Stimulated activated CD4-positive, alpha-beta T cell treated with anti-CD3 and anti-CD28 coated beads, Interleukin-12 subunit alpha, Interleukin-12 subunit beta, amount 100 ng/mL, for 24 hours (primary cell): Measurements from ENCODE around the gene BHMT2.
A peak's percentile ranks its signal among the peaks of the same experiment; 100 is the strongest.

Experiments
- DNase-seq, 2 experiments: peaks; one replicate each; pipeline ENCODE4 v3.0.0-alpha.2; 2020; ENCODE audit warnings: low read depth in 2 of 2

BHMT2 gene

DNA sequence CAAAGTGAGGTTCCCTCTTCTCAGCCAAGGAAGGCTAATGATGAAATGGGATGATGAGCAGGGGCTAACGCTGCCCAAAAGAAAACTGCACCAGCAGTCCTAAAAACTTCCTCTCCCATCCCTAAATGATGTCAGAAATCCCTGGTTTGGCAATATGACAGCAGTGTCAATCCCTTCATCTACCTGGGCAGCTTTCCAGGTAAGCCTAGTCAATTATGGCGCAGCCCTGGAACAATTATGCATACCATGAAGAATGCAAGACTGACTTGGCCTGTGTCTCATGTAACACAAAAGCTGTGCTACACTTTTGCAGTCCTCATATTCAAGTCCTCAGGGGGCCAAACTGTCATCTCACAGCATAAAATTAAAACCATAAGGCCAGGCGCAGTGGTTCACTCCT, 7.1 kb upstream of the BHMT2 start:
- no peak for DNase-seq

DNA sequence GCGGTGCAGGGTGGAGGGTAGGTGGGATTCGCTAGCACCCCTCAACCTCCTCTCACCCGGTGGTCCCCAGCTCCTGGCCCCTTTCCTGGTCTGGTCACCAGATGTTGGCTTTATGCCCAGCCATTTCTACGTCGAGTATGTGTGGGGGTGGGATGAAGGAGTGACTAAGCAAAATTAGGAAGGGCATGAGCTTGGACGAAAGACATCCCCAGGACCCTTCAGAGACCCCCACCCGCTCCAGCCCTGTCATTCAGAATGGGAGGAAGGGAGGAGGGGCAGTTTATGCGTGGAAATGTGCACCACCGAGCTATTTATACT, 742 bp downstream of the BHMT2 start:
- DNase-seq, result no peak

DNA sequence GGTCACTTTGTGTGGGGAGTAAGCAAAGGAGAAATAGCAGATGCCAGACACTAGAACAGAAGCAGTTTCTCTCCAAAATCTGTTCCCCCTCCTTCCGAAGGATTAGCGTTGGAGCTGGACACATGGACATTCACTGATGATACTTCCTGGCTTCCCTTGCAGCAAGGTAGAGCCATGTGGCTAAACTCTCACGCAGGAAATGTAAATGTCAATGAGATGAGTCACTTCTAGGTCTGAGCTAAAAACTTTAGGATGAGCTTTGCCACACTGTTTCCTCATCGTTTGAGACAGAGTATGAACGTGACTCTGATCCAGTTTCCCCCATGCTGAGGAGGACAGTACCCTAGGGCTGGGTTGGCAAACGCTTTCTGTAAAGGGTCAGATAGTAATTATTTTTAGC, 5.1 kb downstream of the BHMT2 start:
- DNase-seq, result no peak

DNA sequence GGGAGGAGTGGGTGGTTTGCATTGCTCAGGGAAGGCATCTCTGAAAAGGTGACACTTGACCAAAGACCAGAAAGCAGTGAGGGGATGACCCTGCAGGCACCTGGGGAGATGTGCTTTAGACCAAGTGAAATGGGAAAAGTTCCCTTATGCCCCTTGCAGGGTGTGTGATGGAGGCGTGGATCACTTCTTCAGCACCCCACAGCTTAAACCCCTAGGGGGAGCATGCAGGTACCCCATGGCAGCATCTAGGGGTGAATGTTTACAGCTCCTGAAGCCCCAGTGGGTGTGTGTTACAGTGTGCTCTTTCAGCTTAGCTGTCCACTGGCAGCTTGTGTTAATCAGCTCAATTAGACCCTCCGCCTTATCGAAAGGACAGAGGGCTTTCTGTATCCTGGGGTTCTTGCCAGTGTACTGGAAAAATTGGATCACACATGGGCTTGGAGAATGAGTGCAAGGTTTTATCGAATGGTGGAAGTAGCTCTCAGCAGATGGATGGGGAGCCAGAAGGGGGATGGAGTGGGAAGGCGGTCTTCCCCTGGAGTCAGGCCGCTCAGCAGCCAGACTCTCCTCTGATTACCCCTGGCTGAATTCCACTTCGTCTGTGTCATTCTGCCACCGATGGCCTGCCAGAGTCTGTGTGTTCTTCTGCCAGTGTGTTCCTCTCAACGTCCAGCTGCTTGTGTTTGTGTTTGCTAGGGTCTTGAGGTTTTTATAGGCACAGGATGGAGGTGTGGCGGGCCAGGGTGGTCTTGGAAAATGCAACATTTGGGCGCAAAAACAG, 6.3 kb downstream of the BHMT2 start:
- no peak for DNase-seq

DNA sequence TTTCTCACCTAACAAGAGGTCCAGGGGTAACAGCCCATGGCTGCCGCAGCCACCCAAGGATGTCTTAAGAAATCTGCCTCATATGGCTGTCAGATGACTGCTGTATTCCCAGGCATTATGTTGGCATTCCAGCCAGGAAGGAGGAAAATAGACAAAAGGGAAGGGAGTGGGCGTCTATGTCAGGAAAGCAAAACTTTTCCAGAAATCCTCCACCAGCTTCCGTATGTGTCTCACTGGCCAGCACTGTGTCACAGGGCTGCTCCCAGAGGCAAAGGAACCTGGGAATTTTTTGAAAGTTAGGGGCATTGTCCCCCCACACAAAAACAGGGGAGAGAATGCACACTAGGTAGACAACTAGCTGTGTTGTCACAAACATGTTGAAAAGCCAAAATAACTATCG, 7.3 kb downstream of the BHMT2 start:
- DNase-seq, result no peak

DNA sequence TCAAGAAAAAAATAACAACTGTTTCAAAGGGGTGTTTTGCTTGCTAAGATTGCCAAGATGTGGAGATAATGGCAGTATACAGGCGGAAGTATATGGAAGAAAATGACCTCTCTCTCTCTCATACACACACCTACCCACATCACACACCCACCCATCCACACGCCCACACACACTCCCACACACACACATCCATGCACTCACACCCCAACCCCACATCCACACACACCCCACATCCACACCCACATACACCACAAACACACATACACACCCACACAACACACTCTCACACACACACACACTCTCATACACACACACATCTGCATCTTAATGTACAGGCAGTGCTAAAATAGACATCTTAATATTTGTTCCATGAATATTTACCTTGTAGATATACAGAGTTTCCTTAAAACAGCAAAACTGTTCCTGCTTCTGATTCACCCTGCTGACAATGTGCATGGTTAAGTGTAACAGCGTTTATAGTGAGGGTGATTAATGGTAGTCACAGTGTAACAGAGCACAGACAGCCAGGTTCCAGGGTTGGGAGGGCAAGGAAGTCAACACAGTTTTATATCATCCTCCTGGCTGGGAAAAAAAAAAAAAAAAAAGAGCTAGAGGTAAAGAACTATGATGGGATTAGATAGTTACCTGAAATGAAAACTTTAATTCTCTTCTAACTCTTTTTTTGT, 8.3 kb downstream of the BHMT2 start:
- no peak for DNase-seq

DNA sequence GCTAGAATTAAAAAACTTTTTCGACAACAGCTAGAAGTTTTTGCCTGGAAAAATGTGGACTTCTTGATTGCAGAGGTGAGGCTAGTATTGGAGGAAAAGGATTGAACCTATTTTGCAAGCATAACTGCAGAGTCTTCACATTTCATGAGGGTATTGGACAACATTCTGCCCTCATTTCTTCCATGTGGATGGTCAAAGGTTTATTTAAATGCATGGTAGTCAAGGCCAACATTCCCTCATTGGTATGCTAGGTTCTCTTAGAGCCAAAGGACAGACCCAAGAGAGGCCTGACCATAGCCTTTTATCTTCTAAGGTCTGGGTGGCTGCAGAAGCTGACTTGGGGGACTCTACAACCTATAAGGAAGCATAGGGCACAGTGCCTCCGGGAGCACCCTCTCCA, 11.2 kb downstream of the BHMT2 start:
- no peak for DNase-seq

DNA sequence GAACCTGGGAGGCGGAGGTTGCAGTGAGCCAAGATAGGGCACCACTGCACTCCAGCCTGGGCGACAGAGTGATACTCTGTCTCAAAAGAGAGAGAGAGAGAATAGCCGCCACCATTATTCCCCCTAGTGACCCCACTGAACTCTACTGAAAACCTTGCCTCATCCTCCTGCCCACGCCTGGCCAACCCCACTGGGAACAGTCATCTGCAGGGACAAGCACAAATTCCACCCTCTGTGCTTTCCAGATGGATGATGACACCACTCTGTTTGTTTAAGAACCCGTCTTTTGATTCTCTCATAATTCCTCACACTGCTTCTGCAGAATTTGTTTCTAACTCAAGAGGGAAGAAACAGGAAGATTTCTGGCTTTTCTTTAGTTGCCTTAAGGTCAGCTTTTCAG, 12.2 kb downstream of the BHMT2 start:
- no peak for DNase-seq

DNA sequence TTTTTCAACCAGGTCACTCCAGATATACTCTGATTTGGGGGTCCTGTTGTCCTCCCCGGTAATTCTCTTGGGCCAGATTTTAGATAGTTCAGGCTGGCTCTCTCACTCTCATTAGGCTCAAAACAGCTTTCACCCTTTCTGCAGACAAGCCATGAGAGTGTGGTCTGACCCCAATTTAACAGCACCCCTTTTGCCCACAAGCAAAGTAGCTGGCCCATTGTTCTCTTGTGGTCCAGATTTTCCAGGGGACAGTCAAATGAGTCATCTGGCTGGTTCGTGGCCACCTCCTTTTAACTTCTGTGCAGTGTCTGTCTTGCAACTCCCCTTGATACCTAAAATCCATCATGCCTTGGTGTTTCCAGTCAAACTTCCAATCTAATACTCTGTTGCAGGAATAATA, 16.5 kb downstream of the BHMT2 start:
- DNase-seq, result no peak

DNA sequence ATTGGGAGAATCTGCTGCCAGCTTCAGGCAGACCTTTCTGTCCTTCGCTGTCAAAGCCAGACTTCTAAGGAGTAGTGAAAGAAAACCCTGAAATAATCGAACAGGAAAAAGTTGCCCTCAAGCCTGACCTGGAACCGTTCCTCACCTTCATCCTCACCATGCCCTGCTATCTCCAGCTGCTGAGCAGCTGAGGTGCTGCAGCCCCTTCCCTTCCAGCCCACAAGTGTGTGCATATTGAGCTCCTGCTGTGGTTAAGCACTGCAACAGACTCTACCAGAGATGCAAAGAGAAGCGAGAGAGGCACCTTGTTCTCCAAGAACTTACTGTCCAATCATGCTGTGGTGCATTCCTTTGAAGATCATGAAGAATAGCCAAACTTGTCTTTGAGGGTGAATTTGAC, 18.9 kb downstream of the BHMT2 start:
- DNase-seq, result no peak

DNA sequence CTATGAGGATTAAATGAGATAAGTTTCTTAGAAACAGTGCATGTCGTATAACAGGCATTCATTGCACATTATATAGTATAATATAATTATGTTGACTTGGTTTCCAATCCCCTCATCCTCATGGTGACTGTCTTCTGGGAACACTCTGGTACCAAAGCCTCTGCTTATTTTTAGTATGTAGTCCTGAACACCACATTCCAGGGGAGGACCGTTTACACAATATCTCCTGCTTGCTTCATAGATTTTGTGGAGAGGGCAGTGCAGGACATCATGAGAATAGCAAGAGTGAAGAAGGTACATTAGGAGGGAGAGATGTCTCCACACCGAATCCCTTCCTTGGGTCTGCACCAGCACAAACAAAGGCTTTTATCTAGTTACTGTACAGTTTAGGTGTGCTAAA, 21.5 kb downstream of the BHMT2 start:
- no peak for DNase-seq

DNA sequence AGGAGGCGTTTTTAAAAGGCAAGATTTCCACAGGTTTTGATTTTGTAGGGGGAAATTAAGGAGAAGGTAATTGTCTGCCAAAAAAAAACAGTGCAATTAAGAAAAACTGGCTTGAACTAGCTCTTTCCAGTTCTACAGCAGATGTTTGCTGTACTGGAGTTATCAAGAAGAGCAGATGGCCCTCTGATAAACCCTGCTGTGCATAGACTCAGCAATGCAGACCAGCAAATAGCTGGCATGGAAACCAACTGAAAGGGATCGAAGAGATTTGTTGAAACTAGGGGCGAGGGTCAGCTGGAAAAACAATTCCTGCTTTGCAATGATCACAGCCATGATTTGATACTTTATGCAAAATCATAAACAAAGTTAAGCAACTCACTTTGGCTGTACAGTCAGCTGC, 24.2 kb downstream of the BHMT2 start:
- no peak for DNase-seq

DNA sequence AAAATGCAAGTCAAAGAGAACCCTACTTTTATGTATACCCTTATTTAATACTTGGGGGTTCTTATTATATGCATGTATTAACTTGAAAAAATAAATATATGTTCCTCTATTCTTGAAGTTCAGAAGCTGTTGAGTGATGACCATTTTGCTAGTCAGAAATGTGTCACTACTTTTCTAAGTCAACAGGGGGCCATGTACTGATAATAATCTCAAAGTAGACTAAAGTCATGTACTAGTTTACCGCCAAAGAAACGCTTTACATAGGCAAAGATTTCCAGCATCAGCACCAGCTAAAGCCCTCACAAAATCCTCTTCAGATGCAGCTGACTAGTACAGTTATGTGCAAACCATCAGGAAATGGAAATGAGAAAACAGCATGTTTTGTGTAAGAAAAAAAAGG, 36.3 kb downstream of the BHMT2 start:
- no peak for DNase-seq

DNA sequence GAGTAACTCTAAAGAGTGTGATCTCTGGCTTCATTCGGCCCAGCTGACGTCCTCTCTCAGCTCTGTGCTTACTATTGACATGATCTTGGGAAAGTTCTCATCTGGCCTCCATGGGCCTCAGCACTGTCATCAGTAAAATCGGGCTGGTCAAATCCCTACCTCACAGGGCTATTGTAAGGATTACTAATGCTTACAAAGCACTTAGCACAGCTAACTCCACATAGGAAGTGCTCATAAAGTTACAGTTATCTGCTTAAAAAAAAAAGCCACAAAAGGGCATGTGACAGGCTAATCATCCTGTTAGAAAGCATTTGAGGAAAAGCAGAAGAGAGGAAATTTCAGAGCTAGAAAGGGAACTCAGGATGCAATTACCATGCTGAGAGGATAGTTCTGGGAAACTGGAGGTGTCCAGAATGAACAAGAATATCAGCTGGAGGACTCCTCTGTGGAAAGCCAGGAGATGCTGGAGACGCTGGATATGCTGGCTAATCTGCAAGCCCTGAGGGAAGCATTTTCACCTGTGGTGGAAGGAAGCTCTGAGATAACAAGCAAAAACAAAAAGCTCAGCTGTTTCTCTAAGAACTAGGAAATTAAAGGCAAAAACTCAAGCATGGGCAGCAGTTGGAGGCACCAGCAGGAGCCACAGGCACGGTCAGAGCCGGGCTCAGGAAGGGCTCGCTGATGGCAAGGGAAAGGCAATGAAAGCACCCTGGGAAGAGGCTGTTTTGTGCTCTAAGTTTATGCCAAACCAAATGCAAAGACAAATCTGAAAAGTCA, 37.6 kb downstream of the BHMT2 start:
- DNase-seq, result no peak

DNA sequence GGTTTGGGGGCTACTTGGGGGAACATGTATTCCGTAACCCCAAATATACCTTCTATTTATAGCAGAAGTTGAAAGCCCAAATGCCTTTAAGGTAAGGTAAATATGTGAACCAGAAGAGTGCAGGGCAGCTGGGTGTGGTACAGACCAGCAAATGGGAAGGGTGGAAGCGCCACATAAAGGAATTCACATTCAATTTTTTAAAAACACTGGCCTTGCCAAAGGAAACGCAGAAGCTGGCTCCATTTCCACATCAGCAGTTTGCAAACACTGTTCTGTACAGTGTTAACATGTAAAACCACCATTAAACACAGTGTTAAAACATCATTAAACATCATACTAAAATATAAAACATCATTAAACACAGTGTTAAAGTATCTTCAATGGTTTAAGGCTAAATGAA, 38.5 kb downstream of the BHMT2 start:
- no peak for DNase-seq

DNA sequence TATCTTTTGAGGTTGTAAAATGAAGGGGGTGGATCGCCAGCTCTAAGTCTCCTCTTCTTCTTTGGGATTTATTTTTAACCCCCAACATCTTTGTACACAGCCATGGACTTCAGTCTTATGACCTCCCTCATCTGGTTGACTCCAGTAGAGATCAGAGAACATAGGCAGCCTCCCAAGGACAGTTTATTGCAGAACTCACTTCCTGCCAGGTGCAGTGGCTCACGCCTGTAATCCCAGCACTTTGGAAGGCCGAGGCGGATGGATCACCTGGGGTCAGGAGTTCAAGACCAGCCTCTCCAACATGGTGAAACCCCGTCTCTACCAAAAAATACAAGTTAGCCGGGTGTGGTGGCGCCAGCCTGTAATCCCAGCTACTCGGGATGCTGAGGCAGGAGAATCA, 39.2 kb downstream of the BHMT2 start:
- no peak for DNase-seq

DNA sequence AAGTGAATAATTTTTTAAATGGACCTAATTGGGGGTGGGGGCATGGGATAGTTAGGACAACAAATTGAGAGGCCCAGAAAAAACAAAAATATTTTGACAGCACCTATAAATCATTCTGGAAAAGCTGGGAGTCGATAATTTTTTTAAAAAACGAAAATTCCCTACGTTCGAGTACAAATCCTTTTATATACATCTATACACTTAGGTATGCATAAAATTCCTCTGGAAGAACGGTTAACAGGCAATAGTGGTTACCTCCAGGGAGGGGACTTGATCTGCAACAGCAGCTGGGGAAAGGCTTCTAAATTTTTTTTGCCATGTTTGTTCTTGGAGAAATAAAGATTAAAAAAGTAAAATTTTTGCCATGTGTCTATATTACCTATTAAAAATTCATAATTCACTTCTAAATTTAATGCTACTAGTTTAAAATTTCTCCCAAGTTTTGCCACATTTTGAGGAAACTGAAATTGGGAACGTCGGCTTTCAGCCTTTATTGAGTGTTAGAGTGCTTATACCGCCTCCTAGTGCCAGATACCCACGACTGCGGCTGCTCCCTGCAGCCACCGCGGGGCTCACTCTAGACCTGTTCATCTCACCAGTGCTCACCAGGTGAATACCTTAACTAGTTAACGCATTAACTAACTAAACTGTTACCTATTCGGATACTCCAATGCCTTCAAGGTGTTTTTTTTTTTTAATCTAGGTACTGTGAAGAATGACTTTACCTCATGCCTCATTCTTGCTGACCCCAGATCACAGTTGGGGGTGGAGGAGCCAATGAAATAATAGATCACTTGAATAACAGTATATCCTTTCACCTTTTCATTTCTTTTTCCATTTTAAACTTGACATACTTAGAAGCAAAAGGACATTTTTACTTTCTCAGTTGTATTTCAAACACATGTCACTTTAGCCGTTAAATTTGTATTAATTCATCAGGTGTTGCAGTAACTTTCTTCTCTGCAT, 40.2 kb downstream of the BHMT2 start:
- DNase-seq, result peak in 1 of 2 experiments; percentile 15

DNA sequence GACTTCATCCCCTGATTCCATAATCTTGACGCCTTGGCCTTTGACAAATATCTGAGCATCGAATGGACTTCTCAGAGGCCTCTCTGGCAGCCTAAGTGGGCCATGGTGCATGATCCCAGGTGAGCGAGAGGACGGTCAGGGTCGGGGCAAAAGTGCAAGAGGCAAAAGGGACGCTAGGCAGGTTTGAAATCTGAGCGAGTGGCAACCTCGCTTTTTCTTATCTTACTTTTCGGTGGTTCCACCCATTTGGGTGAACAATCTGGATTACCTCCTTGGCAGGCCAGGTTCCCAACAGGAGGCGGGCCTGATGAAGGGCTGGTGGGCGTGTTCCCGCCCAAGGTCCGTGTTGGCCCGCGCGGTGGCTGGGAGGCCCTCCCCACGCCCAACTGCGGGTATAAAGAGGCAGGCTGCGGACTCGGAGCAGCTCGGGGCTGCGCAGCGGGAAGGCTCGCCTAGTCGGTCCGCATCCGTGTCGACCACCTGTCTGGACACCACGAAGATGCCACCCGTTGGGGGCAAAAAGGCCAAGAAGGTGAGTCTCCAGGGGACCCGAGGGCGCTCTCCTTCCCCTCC, 41.9 kb downstream of the BHMT2 start, which contains the start of gene BHMT:
BHMT (plus strand) TSS at position 423 of the 573 bp plus-strand sequence; CDS start at position 500, 77 bp downstream.
- DNase-seq, result no peak

DNA sequence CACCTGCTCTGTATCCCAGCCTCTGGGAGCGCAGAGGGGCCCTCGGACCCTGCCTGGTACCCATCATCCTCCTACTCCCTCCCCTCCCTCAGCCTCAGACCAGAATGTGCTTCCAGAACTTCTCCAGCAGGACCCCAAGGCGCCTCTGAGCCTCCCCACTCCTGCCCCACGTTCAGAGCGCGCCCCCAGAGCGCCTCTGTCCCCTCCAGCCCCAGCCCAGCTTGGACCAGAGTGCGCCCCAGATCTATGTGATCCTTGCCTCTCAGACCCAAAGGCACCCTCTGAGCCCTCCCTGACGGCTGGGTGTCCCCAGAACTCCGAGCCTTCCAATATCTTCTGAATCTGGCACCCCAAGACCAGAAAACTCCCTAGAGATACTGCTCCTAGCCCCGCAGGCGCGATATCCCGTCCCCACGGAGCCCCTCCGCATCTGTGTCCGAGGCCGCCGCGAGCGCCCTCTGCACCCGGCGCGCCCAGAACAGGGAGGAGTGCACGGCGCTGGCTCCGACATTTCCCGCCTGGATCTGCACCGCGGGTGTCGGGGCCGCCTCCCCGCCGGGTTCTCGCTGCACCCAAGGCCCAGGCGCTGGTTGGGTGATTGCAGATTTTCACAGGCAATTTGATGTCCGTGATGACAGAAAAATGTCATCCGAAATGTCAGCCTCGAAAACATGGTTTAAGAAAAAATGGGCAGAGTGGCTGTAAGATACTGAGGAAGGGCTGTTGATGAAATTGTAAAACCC, 42.6 kb downstream of the BHMT2 start:
- DNase-seq, result no peak

DNA sequence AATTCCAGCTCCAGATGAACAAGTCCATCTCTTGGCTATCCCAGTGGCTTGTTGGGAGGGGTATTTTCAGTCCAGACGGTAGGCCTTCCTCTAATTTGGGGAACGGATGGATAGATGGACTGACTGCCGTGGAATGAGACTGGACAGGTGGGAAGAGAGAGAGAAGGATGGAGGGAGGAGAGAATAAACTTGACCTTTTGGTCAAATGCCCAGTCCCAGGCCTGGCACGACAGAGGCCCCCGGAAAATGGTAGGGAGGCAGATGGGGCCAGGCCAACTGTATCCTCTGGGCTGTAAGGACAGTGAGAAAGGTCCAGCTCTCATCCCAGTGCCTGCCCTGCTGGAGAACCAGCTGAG, 43.1 kb downstream of the BHMT2 start:
- no peak for DNase-seq

DNA sequence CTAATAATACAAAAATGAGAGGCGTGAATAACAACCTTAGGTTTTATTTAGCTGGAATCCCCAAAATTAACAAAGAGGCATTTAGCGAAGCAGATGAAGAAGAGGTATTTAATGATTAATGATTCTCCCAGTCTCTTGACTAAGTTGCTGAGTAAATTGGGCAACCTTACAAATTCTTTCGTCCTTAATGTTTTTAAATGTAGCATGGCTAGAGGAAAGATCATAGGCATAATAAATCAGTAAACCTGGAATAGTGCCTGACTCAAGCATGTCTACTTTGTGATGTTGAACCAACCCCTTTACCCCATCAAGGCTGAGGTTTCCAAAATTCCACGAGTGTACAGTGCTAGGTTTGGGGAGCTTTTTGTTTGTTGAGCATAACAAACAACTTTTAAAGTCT, 49.9 kb downstream of the BHMT2 start:
- no peak for DNase-seq
